ENCODE measurements around the gene RPTOR. TPM values are rescaled to one million over a fixed set of nuclear protein-coding genes. Genes with fewer than 3 reads are reported as not detected.

The RPTOR gene
- total RNA-seq, 4 donors from 2014 or later = 47.6 to 56.9 (median 55.4) TPM

- in situ Hi-C loops (cut with MboI; ENCODE audit: low sequenced_read_pairs in 4 of 4) = no loop called here
- H3K4me3 ChIP-seq = no peak overlapping the region
- no peak for DNase-seq
- TF ChIP-seq POLR2A (IDR thresholded peaks at IDR 0.05) (no peak), CTCF (IDR thresholded peaks at IDR 0.05 in 4 of 5, conservative IDR thresholded peaks at IDR 0.05 in 1 of 5) (no peak)
- ATAC-seq = no peak
- peaks cover 3 to 57% of the 10 kb centered on the region in 2 donors for H3K36me3 ChIP-seq
- H3K27me3 ChIP-seq = no peaks in the 10 kb centered on the region
- no peaks in the 10 kb centered on the region for H3K9me3 ChIP-seq
- no peak overlapping the region for H3K27ac ChIP-seq
- intact Hi-C loops (cut with DNase I; ENCODE audit: low total_unique reads) = no loop called here
- peaks cover 5 to 6% of the 10 kb centered on the region in 2 donors for H3K4me1 ChIP-seq
Measured at GRCh38 chr17:80947200-80947940, 402.7 kb downstream of the RPTOR start.

GRCh38 chr17:80948019-80948975 lies 403.7 kb downstream of the RPTOR start:
- ATAC-seq (no peak), DNase-seq (no peak)
- Histone ChIP-seq H3K4me3 (no peak overlapping the region), H3K36me3 (peaks cover 3 to 57% of the 10 kb centered on the region in 2 donors), H3K9me3 (no peaks in the 10 kb centered on the region), H3K27me3 (no peaks in the 10 kb centered on the region), H3K27ac (no peak overlapping the region), H3K4me1 (no peaks in the 10 kb centered on the region)
- intact Hi-C loops (cut with DNase I; ENCODE audit: low total_unique reads) = no loop called here
- TF ChIP-seq POLR2A (IDR thresholded peaks at IDR 0.05) = no peak
- TF ChIP-seq CTCF (IDR thresholded peaks at IDR 0.05 in 4 of 5, conservative IDR thresholded peaks at IDR 0.05 in 1 of 5) = no peak
- in situ Hi-C loops (cut with MboI; ENCODE audit: low sequenced_read_pairs in 4 of 4) = no loop called here

GRCh38 chr17:80948976-80949450 lies 404.4 kb downstream of the RPTOR start:
- DNase-seq = no peak
- no peaks in the 10 kb centered on the region for H3K27me3 ChIP-seq
- H3K9me3 ChIP-seq = no peaks in the 10 kb centered on the region
- in situ Hi-C loops (cut with MboI; ENCODE audit: low sequenced_read_pairs in 4 of 4) (no loop called here), intact Hi-C loops (cut with DNase I; ENCODE audit: low total_unique reads) (no loop called here)
- TF ChIP-seq POLR2A (IDR thresholded peaks at IDR 0.05) = no peak
- no peak for TF ChIP-seq CTCF (IDR thresholded peaks at IDR 0.05 in 4 of 5, conservative IDR thresholded peaks at IDR 0.05 in 1 of 5)
- no peak for ATAC-seq
- H3K36me3 ChIP-seq = peaks cover 3 to 57% of the 10 kb centered on the region in 2 donors
- no peak overlapping the region for H3K27ac ChIP-seq
- H3K4me3 ChIP-seq = no peak overlapping the region
- no peaks in the 10 kb centered on the region for H3K4me1 ChIP-seq

GRCh38 chr17:80949451-80950421 lies 405.1 kb downstream of the RPTOR start:
- Histone ChIP-seq H3K27ac (no peak overlapping the region), H3K9me3 (no peaks in the 10 kb centered on the region), H3K4me3 (no peak overlapping the region), H3K4me1 (no peaks in the 10 kb centered on the region), H3K27me3 (no peaks in the 10 kb centered on the region), H3K36me3 (peaks cover 3 to 57% of the 10 kb centered on the region in 2 donors)
- ATAC-seq (no peak), DNase-seq (peak in 1 of 2 donors; percentile 14)
- in situ Hi-C loops (cut with MboI; ENCODE audit: low sequenced_read_pairs in 4 of 4) (no loop called here), intact Hi-C loops (cut with DNase I; ENCODE audit: low total_unique reads) (no loop called here)
- TF ChIP-seq POLR2A (IDR thresholded peaks at IDR 0.05) = no peak
- no peak for TF ChIP-seq CTCF (IDR thresholded peaks at IDR 0.05 in 4 of 5, conservative IDR thresholded peaks at IDR 0.05 in 1 of 5)

Measured in gastrocnemius medialis (tissue), 4 donors.